Measurements from ENCODE around the gene SREBF1.

Gene SREBF1

GRCh38 chr17:17785407-17785806 is 51.4 kb downstream of the SREBF1 start:
- POLR2A ChIA-PET = interaction anchor here (0.7 kb wide), 1 partner anchor 160 kb away, joined by 3 read pairs; no protein-coding TSS in a partner anchor
- no peak overlapping the region for H3K4me3 ChIP-seq (ENCODE audit: low read depth, low read length)
- no peak for DNase-seq (ENCODE audit: low read depth, low spot score)
- CTCF ChIA-PET = interaction anchor here (1.2 to 3.2 kb wide), 2 partner anchors 18 to 27 kb away, joined by 3 to 14 read pairs; no protein-coding TSS in a partner anchor
- no peak for TF ChIP-seq CTCF (IDR thresholded peaks at IDR 0.05; ENCODE audit: insufficient read depth, low read length, missing control alignments)

- no peak for DNase-seq (ENCODE audit: low read depth, low spot score)
- no peak overlapping the region for H3K4me3 ChIP-seq (ENCODE audit: low read depth, low read length)
- CTCF ChIA-PET = interaction anchor here (0.9 to 3.2 kb wide), 4 partner anchors 17 to 105 kb away, joined by 3 to 14 read pairs (median 3); no protein-coding TSS in a partner anchor
- POLR2A ChIA-PET = interaction anchor here (0.6 to 1.0 kb wide), 3 partner anchors 8 to 160 kb away, joined by 3 read pairs; no protein-coding TSS in a partner anchor
- TF ChIP-seq CTCF (IDR thresholded peaks at IDR 0.05; ENCODE audit: insufficient read depth, low read length, missing control alignments) = peak; percentile 23
Measured at GRCh38 chr17:17784657-17785267, 52.0 kb downstream of the SREBF1 start.

GRCh38 chr17:17783825-17784656 is 52.7 kb downstream of the SREBF1 start:
- TF ChIP-seq CTCF (IDR thresholded peaks at IDR 0.05; ENCODE audit: insufficient read depth, low read length, missing control alignments) = no peak
- ChIA-PET CTCF (interaction anchor here (0.9 to 1.3 kb wide), 2 partner anchors 28 to 104 kb away, joined by 3 read pairs; no protein-coding TSS in a partner anchor), POLR2A (interaction anchor here (0.6 to 1.2 kb wide), 3 partner anchors 9 to 143 kb away, joined by 3 read pairs; no protein-coding TSS in a partner anchor)
- no peak for DNase-seq (ENCODE audit: low read depth, low spot score)
- peak overlapping the region; percentile 12; the same call in 1 of the 2 replicates for H3K4me3 ChIP-seq (ENCODE audit: low read depth, low read length)

- peak; percentile 8 for TF ChIP-seq CTCF (IDR thresholded peaks at IDR 0.05; ENCODE audit: insufficient read depth, low read length, missing control alignments)
- POLR2A ChIA-PET = interaction anchor here (1.2 kb wide), 1 partner anchor 100 kb away, joined by 3 read pairs; no protein-coding TSS in a partner anchor
- CTCF ChIA-PET = interaction anchor here (1.3 kb wide), 1 partner anchor 103 kb away, joined by 3 read pairs; no protein-coding TSS in a partner anchor
- H3K4me3 ChIP-seq (ENCODE audit: low read depth, low read length) = peak overlapping the region; percentile 36
- DNase-seq (ENCODE audit: low read depth, low spot score) = no peak
Measured at GRCh38 chr17:17783116-17783824, 53.5 kb downstream of the SREBF1 start.

- no peak for DNase-seq (ENCODE audit: low read depth, low spot score)
- ChIA-PET CTCF (interaction anchor here (3.0 kb wide), 1 partner anchor 103 kb away, joined by 14 read pairs; no protein-coding TSS in a partner anchor), POLR2A (interaction anchor here (1.2 kb wide), 1 partner anchor 99 kb away, joined by 3 read pairs; no protein-coding TSS in a partner anchor)
- TF ChIP-seq CTCF (IDR thresholded peaks at IDR 0.05; ENCODE audit: insufficient read depth, low read length, missing control alignments) = no peak
- peak overlapping the region; percentile 43 for H3K4me3 ChIP-seq (ENCODE audit: low read depth, low read length)
Measured at GRCh38 chr17:17782523-17783115, 54.2 kb downstream of the SREBF1 start.

Measured in AG04449 (cell line).